BJ (cell line): ENCODE measurements around the gene MACF1. TPM values are rescaled to one million over a fixed set of nuclear protein-coding genes. Genes with fewer than 3 reads are reported as not detected.
"Not testable (repeated sequence)": the region's sequence is repeated elsewhere in the genome, so short reads cannot be mapped to it uniquely, and the experiment has no call there.

Source experiments
- CTCF ChIA-PET: fragments of 350-600 bp; formaldehyde crosslinking; extraction: SDS; loops from one replicate; lab custom pipeline; 2021; ENCODE audit warnings: antibody characterized with exemption, inconsistent platforms; lab: Yijun Ruan, JAX
- POLR2A ChIA-PET: fragments of 300-600 bp; sonication (Branson Sonifier 250); formaldehyde crosslinking; extraction: SDS; loops from one replicate; lab custom pipeline; 2021; ENCODE audit warnings: antibody characterized with exemption; lab: Charles Lee
- DNase-seq: peaks from one replicate; pipeline ENCODE4 v3.0.0-alpha.2; 2011; ENCODE audit warnings: low read depth
- H3K27me3 ChIP-seq: 2 replicates; pipeline ENCODE4 v1.6.0; 2011; ENCODE audit warnings: low read length; ENCODE audit not compliant: control insufficient read depth, insufficient read depth
- H3K36me3 ChIP-seq: 2 replicates; pipeline ENCODE4 v1.5.1; 2011; ENCODE audit warnings: low read length; ENCODE audit not compliant: control insufficient read depth, insufficient read depth
- H3K4me3 ChIP-seq: 2 replicates; pipeline ENCODE4 v1.5.1; 2011; ENCODE audit warnings: low read depth, mild to moderate bottlenecking, control low read depth, low read length
- polyA plus RNA-seq: library from polyadenylated mRNA; depleted of rRNA; stranded (reverse); fragments of >200 nt; gene quantifications from 2 replicates; pipeline ENCODE4 v1.2.3, GENCODE V29; 2011
- TF ChIP-seq, protein P1 (sequence below): IDR thresholded peaks from 2 replicates; pipeline ENCODE4 v1.5.1; 2011; ENCODE audit warnings: low read depth, mild to moderate bottlenecking, control low read depth, inconsistent platforms, low read length, moderate library complexity; ENCODE audit not compliant: insufficient read depth

The MACF1 gene
- polyA plus RNA-seq, 1 experiment: 57.3 TPM

DNA sequence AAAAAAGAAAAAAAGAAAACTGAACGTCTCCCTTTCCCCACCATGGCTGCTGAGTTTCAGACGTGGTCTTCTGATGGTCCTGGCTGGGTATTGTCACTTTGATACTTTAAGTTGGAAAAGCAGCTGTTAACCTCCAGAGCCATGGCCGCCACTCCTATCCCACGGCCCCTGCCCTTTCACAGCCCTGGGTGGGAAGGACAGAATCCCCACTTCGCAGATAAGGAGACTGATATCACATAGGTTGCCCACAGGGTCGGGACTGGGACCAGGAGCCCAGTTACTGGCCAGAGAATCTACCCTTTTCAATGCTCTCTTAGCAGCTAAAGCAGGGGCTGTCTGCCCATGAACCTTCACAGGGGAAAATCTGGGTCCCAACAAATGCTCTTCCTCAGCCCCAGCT, 303.8 kb downstream of the MACF1 start:
- CTCF ChIA-PET: interaction anchor here (0.6 to 1.5 kb wide), 3 partner anchors 30 to 409 kb away, joined by 3 to 5 read pairs (median 4); no protein-coding TSS in a partner anchor
- no peak for DNase-seq
- Histone ChIP-seq H3K36me3 (no peaks in the 10 kb centered on the region), H3K27me3 (no peaks in the 10 kb centered on the region), H3K4me3 (no peak overlapping the region)
- TF ChIP-seq, protein P1, sequence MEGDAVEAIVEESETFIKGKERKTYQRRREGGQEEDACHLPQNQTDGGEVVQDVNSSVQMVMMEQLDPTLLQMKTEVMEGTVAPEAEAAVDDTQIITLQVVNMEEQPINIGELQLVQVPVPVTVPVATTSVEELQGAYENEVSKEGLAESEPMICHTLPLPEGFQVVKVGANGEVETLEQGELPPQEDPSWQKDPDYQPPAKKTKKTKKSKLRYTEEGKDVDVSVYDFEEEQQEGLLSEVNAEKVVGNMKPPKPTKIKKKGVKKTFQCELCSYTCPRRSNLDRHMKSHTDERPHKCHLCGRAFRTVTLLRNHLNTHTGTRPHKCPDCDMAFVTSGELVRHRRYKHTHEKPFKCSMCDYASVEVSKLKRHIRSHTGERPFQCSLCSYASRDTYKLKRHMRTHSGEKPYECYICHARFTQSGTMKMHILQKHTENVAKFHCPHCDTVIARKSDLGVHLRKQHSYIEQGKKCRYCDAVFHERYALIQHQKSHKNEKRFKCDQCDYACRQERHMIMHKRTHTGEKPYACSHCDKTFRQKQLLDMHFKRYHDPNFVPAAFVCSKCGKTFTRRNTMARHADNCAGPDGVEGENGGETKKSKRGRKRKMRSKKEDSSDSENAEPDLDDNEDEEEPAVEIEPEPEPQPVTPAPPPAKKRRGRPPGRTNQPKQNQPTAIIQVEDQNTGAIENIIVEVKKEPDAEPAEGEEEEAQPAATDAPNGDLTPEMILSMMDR: no peak
- POLR2A ChIA-PET: interaction anchor here (0.6 kb wide), 1 partner anchor 66 kb away, joined by 12 read pairs; no protein-coding TSS in a partner anchor

DNA sequence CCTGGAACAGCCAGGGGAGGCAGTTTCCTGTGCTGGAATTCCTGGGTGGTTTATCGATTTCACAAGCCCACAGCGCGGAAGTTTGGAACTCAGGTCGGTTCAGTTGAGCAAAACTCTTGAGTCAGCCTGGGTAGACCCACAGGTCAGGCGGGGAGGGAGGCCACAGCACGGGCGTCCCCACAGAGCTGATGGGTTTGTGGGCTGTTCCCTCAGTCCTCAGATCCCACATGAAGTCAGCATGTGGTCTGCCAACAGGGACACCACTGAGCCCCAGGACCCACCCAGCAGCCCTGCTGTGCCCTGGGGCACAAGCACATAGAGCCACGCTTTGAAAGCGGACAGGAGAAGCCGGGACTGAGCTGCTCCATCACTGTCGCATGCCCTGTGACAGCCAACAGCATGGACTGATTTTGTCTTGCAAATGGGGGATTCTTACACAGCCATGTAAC, 304.4 kb downstream of the MACF1 start:
- no peak overlapping the region for H3K4me3 ChIP-seq
- ChIA-PET CTCF (interaction anchor here (0.6 to 1.5 kb wide), 3 partner anchors 30 to 410 kb away, joined by 3 to 5 read pairs (median 4); no protein-coding TSS in a partner anchor), POLR2A (no interaction called here)
- DNase-seq: no peak
- TF ChIP-seq, protein P1: no peak
- no peaks in the 10 kb centered on the region for H3K27me3 ChIP-seq
- no peaks in the 10 kb centered on the region for H3K36me3 ChIP-seq

DNA sequence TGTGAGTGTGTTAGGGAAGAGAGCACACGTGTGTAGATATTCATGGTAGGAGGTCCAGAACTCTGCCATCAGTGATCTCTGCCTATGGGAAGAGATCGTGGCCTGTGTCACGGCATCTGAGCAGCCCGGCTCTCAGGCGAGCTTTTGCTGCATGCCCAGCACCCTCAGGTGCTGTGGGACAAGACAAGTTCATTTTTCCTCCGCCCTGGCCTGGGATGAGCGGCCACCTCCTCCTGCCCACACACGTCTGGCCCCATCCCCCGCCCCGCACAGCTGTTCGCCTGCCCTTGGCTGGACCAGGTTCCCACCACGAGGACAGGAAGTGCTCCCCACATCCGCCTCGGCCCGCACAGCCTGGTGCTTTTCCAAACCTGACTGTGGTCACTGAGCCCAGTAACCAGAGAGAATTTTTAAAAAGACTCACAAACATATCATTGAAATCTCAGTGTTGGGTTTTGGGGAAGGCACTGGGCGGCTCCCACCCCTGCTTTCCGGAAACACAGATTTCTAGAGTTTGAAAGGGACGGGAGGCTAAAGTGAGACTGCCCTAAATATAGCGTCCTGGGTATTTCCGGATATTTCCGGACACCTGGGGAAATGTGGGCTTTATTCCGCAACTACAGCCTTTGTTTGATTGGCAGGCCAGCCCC, 305.0 kb downstream of the MACF1 start:
- Histone ChIP-seq H3K27me3 (no peaks in the 10 kb centered on the region), H3K36me3 (no peaks in the 10 kb centered on the region), H3K4me3 (no peak overlapping the region)
- ChIA-PET POLR2A (no interaction called here), CTCF (interaction anchor here (1.5 kb wide), 1 partner anchor 411 kb away, joined by 5 read pairs; no protein-coding TSS in a partner anchor)
- TF ChIP-seq, protein P1: no peak
- DNase-seq: no peak

DNA sequence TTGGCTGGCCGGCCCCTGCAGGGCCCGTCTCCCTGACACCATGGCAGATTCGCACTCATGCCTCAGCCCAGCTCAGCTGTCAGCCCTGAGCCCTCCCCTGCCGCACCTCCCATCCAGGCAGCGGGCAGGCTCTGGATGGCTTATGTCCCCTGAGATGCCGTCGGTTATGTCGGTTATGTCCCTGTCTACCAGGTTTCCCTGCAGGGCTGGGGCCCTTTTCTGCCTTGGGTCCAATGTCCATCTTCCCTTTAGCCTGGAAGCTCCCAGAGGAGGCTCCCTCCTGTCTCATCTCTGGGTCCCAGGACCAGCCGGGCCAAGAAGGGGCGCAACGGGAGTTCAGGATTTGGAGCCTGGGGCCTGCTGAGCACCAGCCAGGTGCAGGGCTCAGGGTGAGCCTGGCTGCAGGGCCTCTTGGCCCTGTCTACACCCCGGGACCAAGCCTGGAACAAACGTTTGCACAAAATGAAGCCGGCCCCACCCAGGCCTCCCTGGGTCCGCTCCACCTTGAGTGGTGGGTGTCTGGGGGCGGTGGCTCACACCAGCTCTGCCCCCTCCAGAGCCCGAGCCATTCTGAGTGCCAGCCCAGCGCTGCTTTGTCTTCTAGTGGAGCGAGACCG, 306.2 kb downstream of the MACF1 start:
- POLR2A ChIA-PET, H3K36me3 ChIP-seq, CTCF ChIA-PET, H3K27me3 ChIP-seq, DNase-seq, H3K4me3 ChIP-seq: not testable (repeated sequence)

DNA sequence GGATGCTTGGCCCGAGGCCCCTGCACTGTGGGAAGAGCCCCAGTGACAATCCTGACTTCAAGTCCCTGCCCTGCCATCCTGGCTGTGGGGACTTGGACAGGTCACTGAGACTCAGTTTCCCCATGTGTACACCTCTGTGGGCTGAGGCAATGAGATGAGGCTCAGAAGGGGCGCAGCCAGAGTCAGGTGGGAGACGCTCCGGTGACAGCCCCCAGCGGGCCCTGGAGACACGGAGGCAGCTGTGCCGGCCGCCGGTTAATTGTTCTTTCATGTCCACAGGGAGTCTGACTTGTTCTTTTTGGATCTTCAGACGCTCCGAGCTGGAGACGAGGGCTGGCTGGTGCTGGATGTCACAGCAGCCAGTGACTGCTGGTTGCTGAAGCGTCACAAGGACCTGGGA, 307.0 kb downstream of the MACF1 start:
- H3K4me3 ChIP-seq, H3K36me3 ChIP-seq, H3K27me3 ChIP-seq, POLR2A ChIA-PET, DNase-seq, CTCF ChIA-PET: not testable (repeated sequence)

DNA sequence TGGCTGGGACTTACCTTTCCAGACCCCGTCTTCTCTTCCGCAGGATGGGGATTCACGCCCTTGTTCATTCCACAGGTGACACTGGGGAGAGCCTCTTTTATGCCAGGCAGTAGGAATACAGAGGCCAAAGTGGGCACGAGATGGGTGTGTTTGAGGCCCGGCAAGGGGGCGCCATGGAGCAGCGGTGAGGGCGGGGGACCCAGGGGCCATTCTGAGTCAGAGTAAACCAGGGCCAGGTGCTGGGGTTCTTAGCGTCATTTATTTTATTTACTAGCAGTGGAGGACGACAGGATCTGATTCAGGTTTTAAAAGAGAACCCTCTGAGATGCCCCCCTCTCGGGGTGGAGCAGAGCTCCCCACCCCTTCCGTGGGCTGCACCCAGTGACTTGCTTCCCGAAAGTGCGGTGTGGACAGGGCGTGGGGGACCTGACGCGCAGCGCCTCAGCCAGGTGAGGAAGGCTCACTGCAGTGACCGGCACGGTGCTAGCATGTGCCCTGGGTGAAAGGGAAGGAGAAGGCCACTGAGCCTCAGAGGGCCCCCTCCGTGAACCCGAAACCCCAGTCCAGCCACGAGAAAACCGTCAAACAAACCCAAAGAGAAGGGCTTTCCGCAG, 307.8 kb downstream of the MACF1 start:
- CTCF ChIA-PET, POLR2A ChIA-PET, H3K4me3 ChIP-seq, H3K27me3 ChIP-seq, DNase-seq, H3K36me3 ChIP-seq: not testable (repeated sequence)

DNA sequence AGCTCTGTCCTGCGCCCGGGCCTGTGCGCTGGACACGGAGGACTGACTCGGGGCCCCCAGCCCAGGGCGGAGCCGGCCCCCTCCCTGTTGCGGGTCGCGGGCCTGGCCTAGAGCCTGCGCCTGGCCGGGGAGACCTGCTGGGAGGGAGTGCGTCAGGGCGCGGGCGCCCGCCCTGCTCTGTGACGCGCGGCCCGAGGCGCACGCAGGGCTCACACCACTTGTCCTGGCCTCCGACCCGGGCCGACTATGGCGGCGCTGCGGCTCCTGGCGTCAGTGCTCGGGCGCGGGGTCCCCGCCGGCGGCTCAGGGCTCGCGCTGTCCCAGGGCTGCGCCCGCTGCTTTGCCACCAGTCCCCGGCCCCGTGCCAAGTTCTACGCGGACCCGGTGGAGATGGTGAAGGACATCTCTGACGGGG, 310.2 kb downstream of the MACF1 start:
- H3K27me3 ChIP-seq, POLR2A ChIA-PET, CTCF ChIA-PET, H3K36me3 ChIP-seq, H3K4me3 ChIP-seq, DNase-seq: not testable (repeated sequence)

DNA sequence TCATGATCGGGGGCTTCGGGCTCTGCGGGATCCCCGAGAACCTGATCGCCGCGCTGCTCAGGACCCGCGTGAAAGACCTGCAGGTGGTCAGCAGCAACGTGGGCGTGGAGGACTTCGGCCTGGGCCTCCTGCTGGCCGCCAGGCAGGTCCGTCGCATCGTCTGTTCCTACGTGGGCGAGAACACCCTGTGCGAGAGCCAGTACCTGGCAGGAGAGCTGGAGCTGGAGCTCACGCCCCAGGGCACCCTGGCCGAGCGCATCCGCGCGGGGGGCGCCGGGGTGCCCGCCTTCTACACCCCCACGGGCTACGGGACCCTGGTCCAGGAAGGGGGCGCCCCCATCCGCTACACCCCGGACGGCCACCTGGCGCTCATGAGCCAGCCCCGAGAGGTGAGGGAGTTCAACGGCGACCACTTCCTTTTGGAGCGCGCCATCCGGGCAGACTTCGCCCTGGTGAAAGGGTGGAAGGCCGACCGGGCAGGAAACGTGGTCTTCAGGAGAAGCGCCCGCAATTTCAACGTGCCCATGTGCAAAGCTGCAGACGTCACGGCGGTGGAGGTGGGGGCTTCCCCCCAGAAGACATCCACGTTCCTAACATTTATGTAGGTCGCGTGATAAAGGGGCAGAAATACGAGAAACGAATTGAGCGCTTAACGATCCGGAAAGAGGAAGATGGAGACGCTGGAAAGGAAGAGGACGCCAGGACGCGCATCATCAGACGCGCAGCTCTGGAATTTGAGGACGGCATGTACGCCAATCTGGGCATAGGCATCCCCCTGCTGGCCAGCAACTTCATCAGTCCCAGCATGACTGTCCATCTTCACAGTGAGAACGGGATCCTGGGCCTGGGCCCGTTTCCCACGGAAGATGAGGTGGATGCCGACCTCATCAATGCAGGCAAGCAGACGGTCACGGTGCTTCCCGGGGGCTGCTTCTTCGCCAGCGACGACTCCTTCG, 310.9 kb downstream of the MACF1 start:
- DNase-seq, H3K36me3 ChIP-seq, CTCF ChIA-PET, H3K27me3 ChIP-seq, POLR2A ChIA-PET: not testable (repeated sequence)
- peak overlapping the region; percentile 38 for H3K4me3 ChIP-seq

DNA sequence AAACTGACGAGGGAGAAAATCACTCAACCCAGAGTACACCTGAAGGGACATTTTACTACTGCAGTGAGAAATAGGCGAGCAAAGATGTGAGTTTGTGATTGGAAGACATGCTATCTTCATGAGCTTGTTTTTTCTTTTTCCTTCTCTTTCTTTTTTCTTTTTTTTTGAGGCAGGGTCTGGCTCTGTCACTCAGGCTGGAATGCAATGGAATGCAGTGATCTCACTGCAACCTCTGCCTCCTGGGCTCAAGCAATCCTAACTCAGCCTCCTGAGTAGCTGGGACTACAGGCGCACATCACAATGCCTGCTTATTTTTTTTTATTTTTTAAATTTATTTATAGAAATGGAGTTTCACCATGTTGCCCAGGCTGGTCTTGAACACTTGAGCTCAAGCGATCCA, 312.3 kb downstream of the MACF1 start:
- POLR2A ChIA-PET, H3K4me3 ChIP-seq, H3K36me3 ChIP-seq, DNase-seq, CTCF ChIA-PET, H3K27me3 ChIP-seq: not testable (repeated sequence)
